AG09319 (cell line): Measurements from ENCODE around the gene KCNG2.

Experiments
- DNase-seq: peaks from one replicate; pipeline ENCODE4 v3.0.0-alpha.2; 2010; ENCODE audit warnings: low read depth; ENCODE audit errors: extremely low read depth
- TF ChIP-seq, protein P1 (sequence below): IDR thresholded peaks from 2 replicates; pipeline ENCODE4 v1.5.1; 2011; ENCODE audit warnings: low read depth, mild to moderate bottlenecking, inconsistent platforms, low read length, moderate library complexity

The KCNG2 gene

GRCh38 chr18:79921984-79922965 is 124.5 kb downstream of the KCNG2 start:
- TF ChIP-seq, protein P1, sequence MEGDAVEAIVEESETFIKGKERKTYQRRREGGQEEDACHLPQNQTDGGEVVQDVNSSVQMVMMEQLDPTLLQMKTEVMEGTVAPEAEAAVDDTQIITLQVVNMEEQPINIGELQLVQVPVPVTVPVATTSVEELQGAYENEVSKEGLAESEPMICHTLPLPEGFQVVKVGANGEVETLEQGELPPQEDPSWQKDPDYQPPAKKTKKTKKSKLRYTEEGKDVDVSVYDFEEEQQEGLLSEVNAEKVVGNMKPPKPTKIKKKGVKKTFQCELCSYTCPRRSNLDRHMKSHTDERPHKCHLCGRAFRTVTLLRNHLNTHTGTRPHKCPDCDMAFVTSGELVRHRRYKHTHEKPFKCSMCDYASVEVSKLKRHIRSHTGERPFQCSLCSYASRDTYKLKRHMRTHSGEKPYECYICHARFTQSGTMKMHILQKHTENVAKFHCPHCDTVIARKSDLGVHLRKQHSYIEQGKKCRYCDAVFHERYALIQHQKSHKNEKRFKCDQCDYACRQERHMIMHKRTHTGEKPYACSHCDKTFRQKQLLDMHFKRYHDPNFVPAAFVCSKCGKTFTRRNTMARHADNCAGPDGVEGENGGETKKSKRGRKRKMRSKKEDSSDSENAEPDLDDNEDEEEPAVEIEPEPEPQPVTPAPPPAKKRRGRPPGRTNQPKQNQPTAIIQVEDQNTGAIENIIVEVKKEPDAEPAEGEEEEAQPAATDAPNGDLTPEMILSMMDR, result no peak
- DNase-seq, result no peak

DNA sequence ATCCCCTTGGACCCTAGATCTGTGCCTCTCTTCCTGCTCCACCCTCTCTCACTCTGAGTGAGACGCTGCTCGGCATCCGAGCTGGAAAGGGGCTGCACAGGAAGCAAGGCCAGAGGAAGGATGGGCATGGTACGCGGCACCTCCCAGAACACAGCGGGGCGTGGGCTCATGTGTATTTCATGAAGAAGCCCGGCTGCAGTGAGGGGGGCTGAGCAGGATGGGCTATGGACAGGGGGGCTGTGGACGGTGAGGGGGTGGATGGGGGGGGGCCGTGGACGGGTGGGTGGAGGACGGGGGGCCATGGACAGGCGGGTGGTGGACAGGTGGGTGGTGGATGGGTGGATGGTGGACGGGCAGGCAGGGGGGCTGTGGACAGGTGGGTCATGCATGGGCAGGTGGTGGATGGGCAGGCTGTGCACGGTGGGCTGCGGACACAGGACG is 125.3 kb downstream of the KCNG2 start:
- TF ChIP-seq, protein P1, result no peak
- DNase-seq, result no peak

- TF ChIP-seq, protein P1, result no peak
- no peak for DNase-seq
These were observed 126.3 kb downstream of the KCNG2 start for GRCh38 chr18:79923896-79924585.

- TF ChIP-seq, protein P1, result no peak
- no peak for DNase-seq
These were observed 127.3 kb downstream of the KCNG2 start for GRCh38 chr18:79924814-79925731.

DNA sequence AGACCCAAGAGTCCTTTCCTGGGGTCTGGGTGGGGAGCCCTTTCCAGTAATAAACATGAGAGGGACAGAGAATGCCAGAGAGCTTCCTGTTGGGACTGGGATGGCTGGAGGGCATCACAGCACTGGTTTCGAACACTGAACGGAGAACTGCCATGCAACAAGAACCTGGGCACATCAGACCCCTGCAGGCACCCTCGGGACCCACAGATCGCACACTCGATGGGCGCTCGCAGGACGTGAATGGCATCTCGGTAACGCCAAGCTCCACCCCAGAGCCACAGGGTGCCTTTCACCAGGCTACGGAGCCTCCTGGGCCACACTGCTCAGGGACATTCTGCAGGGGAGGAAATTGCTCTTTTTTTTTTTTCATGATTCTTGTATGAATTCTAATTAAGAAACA is 128.6 kb downstream of the KCNG2 start:
- TF ChIP-seq, protein P1, result no peak
- no peak for DNase-seq

DNA sequence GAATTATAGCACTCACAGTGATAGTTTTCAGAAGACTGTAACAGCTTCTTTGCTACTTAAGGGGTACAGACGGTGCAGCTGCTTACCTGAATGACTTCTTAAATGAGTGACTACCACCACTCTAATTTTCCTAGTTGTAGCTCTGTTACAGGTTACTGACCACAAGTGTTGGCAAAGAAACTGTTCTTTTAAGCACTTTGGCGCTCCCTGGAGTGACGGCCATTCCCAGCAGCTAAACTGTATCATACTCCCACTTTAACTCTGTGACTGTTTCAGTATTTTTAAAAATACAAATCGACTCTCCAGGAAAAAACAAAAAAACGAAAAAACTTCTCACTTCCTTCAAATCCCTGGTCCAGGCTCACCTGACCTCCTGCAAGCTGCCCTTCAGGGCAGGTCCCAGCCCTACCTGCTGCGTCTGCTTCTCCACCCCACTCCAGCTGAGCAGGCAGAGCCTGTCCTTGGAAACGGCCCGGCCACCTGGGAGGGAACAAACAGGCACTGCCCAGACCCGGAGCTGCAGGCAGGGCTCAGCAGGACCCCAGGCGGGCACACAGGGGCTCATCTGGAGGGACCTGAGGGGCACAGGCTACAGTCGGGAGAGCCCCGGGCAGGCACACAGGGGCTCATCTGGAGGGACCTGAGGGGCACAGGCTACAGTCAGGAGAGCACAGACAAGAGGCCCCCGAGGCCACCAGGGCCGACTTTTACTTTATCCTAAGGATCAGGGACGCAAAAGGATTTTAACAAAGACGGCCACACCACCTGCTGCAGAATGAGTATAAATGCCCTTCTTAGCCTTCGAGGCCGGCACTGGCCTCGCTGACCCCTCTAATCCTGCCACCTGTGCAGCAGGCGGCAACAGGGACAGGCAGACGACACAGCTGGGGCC is 129.2 kb downstream of the KCNG2 start:
- TF ChIP-seq, protein P1, result no peak
- no peak for DNase-seq
